HG03460 (cell line): ENCODE data around the gene GRK6.

ENCODE experiments used
- ATAC-seq: cut with Tn5 transposase; IDR thresholded peaks from one replicate; pipeline ENCODE4 v1.9.1; 2021; ENCODE audit not compliant: unreplicated experiment

GRK6 gene

GRCh38 chr5:177425801-177426565 lies 493 bp upstream of the GRK6 start:
- peak; percentile 77 for ATAC-seq

GRCh38 chr5:177427211-177427822 lies 841 bp downstream of the GRK6 start:
- ATAC-seq = no peak

- ATAC-seq = no peak
Measured at GRCh38 chr5:177427919-177428573, 1.6 kb downstream of the GRK6 start.

GRCh38 chr5:177428574-177429217 lies 2.2 kb downstream of the GRK6 start:
- no peak for ATAC-seq

- ATAC-seq = no peak
Measured at GRCh38 chr5:177429248-177430040, 3.0 kb downstream of the GRK6 start.

- ATAC-seq = no peak
Measured at GRCh38 chr5:177430140-177430951, 3.9 kb downstream of the GRK6 start.

GRCh38 chr5:177430972-177431316 lies 4.5 kb downstream of the GRK6 start:
- ATAC-seq = no peak

- peak; percentile 41 for ATAC-seq
Measured at GRCh38 chr5:177431317-177432142, 5.1 kb downstream of the GRK6 start.

- ATAC-seq = no peak
Measured at GRCh38 chr5:177432143-177432838, 5.8 kb downstream of the GRK6 start.

GRCh38 chr5:177432839-177433657 lies 6.6 kb downstream of the GRK6 start:
- no peak for ATAC-seq

- ATAC-seq = no peak
Measured at GRCh38 chr5:177433658-177434217, 7.3 kb downstream of the GRK6 start.

- no peak for ATAC-seq
Measured at GRCh38 chr5:177434437-177434836, 8.0 kb downstream of the GRK6 start.

- ATAC-seq = no peak
Measured at GRCh38 chr5:177434942-177435738, 8.7 kb downstream of the GRK6 start.

GRCh38 chr5:177435847-177436536 lies 9.5 kb downstream of the GRK6 start:
- ATAC-seq = no peak

GRCh38 chr5:177437623-177438022 lies 11.1 kb downstream of the GRK6 start:
- no peak for ATAC-seq

GRCh38 chr5:177438468-177438867 lies 12.0 kb downstream of the GRK6 start:
- no peak for ATAC-seq
